GM19467 (cell line): ENCODE results near the gene WNT6.

Experiments used
- ATAC-seq: cut with Tn5 transposase; IDR thresholded peaks from one replicate; pipeline ENCODE4 v1.9.1; 2021; ENCODE audit warnings: mild to moderate bottlenecking, moderate library complexity; ENCODE audit not compliant: unreplicated experiment

The WNT6 gene

DNA sequence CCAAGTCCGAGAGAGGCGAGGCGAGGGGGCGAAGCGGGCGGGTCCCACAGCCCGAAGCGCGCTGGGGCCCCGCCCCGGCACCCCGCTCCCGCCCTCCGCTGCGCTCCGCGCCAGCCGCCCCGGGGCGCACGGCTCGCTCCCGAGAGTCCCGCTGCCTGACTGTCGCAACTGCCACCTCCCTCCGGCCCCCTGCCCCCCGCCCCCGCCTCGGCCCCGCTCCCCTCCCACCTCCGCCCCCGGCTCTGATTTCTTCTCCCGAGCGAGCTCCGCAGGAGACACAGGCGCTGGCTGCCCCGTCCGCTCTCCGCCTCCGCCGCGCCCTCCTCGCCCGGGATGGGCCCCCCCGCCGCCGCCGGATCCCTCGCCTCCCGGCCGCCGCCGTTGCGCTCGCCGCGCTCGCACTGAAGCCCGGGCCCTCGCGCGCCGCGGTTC lies at the start of gene WNT6:
WNT6 (plus strand) TSS at position 250 of the 432 bp plus-strand sequence. CDS start 233 bp downstream, outside the sequence.
- ATAC-seq = no peak

DNA sequence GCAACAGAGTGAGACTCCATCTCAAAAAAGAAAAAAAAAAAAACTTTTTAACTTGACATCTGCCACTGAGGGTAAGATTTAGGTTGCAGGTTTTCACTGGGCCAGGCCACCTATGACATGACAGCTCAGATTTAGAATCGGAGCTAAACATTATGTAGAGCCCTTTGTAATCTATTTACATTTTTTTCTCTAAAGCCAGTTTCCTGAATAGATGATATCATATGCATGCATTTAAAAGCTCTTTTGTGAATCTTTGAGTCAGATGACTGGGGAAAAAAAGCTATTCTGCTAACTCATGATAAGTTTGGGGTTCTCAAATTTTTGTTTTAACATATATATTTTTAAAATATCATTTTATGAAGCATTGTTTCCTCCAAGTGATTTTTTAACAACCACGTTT lies 49.3 kb upstream of the WNT6 start:
- no peak for ATAC-seq

DNA sequence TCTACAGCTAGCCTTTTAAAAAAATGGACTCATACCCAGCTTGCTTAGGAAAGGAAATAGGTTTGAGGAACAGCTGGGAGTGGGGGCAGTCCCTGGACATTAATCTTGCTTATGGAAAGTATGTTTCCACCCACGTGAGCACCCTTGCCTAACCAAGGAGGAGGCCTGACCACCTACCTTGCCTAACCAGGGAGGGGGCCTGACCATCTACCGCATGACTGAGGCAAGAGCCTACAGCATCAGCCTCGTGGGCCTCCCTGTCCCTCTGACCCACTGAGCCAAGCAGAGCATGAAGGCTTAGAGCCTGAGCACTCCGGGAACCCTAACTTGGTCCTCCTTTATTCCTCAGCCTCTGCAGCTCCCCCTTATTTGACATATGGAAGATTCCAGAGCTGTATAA lies 48.2 kb upstream of the WNT6 start:
- no peak for ATAC-seq

DNA sequence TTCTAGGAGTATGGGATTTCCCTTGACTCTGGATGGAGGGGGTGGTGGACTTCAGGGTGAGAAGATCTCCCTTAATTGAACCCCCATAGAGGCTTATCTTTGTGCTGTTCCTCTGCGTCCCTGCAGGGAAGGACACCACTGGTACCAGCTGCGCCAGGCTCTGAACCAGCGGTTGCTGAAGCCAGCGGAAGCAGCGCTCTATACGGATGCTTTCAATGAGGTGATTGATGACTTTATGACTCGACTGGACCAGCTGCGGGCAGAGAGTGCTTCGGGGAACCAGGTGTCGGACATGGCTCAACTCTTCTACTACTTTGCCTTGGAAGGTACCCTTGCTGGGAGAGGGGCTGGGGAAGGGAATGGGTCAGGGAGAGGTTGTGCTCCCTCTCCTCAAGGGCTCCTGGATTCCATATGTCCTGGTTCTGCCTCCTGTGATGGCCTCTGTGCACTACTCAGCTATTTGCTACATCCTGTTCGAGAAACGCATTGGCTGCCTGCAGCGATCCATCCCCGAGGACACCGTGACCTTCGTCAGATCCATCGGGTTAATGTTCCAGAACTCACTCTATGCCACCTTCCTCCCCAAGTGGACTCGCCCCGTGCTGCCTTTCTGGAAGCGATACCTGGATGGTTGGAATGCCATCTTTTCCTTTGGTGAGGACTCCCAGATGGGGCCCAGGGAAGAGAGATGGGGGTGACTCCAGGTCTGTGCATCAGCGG lies 47.3 kb upstream of the WNT6 start:
- ATAC-seq = no peak

DNA sequence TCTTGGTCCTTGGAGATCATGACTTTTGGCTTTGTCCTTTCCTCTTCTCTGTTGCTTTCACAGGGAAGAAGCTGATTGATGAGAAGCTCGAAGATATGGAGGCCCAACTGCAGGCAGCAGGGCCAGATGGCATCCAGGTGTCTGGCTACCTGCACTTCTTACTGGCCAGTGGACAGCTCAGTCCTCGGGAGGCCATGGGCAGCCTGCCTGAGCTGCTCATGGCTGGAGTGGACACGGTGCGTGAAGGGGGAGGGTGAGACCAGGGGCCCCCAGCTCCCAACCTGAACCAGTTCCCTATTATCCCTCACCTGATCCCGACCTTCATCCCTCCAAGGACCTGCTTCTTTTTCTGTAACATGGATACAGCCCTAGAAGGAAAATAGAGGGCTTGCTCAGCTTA lies 46.7 kb upstream of the WNT6 start:
- ATAC-seq = no peak

DNA sequence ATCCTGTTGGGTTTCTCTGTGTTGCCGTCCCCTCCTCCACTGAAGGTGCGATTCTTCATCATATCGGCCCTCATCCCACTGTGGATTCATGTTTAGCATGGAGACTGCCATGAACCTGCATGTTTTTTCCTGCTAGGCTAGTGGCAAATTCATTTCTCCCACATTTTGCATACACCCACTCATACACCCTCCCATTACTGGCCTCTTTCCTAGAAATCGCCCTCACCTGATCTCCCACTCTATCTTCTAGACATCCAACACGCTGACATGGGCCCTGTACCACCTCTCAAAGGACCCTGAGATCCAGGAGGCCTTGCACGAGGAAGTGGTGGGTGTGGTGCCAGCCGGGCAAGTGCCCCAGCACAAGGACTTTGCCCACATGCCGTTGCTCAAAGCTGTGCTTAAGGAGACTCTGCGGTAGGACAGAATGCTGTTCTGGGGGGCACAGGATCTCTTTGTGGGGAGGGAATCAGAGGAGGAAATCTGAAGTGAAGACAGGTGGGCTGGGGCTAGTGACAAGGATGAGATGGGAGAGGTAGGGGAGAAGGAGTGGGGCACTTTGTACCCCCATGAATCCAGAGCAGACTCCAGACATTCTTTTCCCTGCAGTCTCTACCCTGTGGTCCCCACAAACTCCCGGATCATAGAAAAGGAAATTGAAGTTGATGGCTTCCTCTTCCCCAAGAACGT lies 45.7 kb upstream of the WNT6 start:
- ATAC-seq = no peak

DNA sequence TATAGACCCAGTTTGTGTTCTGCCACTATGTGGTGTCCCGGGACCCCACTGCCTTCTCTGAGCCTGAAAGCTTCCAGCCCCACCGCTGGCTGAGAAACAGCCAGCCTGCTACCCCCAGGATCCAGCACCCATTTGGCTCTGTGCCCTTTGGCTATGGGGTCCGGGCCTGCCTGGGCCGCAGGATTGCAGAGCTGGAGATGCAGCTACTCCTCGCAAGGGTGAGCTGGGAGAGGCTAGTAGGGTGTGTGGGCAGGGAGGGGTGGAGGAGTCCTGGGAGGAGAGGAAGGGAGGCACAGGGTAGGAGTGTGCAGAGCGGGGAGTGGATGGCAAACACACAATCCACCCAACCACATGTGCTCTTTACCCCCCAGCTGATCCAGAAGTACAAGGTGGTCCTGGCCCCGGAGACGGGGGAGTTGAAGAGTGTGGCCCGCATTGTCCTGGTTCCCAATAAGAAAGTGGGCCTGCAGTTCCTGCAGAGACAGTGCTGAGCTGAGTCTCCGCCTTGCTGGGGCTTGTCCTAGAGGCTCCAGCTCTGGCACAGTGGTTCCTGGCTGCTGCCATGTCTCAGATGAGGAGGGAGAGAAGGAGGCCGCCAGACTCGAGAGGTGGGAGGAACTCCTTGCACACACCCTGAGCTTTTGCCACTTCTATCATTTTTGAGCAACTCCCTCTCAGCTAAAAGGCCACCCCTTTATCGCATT lies 44.9 kb upstream of the WNT6 start:
- ATAC-seq = no peak

DNA sequence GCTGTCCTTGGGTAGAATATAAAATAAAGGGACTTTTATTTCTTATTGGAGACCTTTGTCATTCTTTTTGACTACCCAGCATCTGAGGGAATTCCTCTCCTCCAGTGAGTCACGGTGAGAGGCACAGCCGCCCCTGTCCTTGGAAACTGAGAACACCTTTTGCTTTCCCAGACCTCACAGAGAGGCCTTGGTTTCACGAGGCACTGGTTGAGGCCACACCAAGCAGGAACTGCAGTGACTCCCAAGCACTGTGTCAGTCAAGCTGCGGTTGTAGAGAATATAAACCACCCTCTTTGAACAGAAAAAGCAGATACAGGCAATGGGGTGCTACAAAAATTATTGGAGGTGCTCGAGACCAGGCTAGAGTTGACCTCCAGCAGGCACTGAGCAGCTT lies 44.4 kb upstream of the WNT6 start:
- ATAC-seq = no peak

DNA sequence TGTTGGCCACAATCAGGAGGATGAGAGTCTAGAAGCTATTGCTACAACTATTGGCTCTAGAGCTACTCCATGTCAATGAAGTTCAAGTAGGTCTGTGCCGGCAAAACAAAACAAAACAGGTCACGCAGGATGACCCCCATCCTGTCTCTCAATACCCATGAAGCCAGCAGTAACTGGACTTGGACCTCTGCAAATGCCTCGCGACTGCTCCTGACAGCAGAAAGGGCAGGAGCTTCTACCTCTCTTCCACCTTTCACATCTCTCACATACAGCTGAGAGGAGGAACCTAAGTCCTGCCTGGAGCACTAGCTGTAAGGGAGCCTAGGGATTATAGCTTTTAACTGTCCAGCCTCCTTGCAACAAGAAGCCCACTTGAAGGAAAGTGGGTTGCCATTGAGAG lies 44.0 kb upstream of the WNT6 start:
- ATAC-seq = no peak

DNA sequence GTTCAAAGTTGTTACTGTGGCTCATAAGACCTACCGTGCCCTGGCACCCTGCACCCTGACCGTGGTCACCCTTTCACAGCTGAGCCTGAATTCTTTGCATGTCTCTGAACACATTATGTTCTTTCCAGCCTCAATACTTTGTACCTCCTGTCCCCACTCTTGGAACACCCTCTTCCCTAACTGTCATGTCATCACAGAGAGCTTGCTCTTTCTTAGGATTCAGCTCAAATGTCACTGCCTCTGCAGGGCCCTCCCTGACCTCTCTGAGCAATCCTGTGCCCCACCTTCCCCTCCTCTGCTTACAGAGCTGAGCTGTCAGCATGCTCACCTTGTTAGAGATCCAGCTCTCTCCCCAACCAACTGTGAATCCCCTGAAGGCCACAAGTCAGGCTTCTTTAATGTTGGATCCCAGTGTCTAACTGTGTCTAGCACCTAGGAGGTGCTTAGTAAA lies 43.0 kb upstream of the WNT6 start:
- ATAC-seq = no peak

DNA sequence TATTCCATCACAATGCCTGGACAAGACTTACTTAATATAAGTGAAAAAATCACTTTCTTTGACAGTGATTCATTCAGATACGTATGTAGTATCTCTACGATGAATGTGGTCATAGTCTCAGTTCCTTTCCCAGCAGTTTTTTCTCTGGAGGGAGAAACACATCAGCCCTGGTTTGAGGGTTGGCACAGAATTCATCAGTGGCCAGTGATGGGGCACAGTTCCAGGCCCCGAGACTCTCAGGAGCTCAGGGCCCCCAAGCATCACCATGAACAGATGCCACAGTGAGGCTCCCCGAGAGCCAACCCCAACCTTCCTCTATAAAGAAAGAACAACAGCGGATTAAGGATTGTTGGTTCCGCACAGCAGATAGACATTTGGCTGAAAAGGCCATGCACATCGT lies 40.5 kb upstream of the WNT6 start:
- no peak for ATAC-seq

DNA sequence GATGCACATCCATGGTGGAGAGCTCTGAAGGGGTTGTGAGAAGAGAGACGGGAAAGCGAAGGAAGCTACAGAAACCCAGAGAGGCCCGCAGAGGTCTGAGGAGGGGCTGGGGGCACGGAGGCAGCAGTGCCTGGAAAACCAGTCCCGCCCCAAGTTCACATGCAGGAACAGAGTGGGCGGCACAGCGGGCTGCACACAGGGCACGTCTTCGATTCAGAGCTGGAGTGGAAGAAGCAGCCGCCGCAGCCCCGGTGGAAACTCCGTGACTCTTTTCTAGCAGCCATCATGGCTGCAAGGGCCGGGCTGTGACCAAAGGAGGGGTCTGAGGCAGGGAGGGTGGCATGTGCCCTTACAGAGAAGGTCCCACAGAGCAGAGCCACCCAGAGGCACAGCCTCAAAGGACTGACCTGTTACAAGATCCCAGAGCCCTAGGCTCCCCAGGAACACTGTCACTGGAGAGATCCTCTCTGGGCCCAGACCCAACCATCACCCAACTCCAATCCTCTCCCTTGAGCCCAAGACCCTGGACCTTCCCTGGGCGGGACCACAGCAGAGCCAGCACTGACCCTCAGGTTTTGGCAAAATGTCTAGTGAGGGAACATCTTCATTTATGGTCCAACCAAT lies 38.7 kb upstream of the WNT6 start:
- ATAC-seq = no peak

DNA sequence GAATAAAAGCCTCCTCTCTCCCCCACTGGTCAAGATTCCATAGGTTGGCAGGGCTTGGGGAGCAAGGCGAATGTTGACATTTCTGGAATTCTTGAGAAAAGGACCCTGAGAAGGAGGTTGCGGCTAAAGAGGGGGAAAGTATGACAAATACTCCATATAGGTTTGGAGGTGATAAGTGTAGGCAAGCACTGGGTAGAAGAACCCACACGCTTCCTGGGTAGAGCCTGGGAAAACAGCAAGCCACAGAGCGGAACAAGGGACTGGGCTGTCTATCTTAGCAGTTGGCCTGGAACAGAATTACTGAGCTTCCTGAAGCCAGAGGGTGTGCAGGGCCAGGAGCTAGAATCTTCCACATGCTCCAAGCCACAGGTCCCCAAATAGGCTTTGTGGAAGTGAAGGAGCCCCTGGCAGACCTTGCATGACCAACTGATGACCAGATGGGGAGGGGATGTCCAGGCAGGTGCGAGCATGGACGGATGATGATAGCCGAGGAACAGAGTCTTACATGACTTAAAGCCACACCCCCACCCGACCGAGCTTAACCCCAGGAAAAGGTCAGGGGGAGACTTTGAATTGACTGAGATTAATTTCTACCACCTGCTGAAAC lies 37.9 kb upstream of the WNT6 start:
- no peak for ATAC-seq

DNA sequence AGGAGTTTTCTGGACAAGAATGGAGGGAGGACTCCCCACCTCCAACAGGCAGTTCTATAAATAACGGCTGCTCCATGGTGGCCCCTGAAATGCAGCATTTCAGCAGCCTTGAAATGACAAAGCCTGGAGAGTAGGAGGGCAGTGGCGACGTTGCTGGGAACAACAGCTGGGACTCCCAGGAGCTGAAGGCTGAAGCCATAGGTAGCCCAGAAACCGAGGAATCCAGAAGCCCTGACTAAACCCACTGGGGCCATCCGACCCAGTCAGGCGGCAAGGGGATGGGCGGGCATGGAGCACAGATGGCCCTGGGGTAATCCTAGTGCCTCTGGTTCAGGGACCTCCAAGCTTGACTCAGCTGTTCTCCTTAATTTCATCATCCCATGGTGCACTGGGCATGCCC lies 37.0 kb upstream of the WNT6 start:
- ATAC-seq = no peak

DNA sequence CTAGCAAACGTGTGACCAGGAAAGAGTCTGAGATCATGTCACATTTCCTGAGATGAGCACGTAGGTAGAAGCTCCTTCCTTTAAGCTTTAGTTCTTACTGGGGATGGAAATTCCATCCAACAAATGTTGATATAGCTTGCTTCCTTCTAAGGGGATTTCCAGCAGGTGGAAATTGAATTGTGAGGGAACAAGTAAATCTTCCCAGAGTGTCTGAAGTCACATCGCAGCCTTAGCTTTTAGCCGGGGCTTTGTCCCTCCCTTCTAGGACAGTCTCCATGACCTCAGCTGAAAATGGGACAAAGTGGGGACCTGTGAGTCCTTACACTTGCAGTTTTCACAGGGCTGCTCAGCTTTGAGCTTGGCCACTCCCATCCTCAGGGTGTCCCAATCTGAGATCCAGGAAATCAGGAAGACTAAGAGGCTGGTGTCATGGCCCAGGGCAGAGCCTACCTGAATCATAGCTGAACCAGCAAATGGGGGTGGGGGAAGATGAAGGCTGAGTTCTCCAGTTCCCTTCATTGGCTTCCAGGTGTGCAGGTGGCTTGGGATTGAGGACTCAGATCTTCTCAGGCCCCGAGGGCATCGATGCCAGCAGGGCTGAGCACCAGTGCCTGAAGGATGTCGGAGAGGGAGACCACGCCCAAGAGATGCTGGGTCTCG lies 36.3 kb upstream of the WNT6 start:
- ATAC-seq = no peak

DNA sequence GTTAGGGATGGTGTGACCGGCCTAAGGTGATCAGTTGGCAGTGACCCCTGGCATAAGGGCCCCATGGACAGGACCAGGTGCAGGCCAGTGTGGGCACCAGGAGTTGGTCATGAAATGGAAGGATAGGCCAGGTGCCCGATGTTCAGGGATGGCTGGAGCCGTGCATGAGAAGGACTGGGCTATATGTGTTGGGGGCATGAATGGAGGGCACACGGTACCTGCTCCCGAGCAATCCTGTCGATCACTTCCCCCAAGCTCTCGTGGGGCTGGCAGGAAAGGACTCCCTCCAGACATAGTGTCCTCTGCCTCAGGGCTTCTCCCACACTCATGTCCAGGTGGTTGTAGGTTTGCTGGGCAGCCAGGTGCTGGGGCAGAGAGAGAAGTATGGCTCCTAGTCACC lies 35.6 kb upstream of the WNT6 start:
- ATAC-seq = no peak

DNA sequence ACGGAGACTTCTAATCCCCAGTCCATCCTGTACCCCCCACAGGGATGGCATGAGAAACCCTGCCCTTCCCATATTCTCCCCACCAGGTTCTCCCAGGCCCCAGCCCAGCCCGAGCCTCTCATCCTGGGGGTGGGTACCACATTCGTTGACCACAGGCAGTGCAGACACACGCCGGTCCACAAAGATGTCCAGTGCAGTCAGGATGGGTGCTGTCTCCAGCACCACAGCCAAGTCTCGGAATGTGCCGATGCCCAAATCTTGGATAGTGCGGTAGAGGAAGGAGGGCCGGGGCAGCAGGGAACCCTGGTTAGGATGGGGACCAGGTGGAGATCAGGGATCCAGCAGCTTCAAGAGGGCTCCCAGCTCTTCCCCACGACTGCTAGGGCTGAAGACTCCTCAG lies 32.8 kb upstream of the WNT6 start:
- no peak for ATAC-seq

DNA sequence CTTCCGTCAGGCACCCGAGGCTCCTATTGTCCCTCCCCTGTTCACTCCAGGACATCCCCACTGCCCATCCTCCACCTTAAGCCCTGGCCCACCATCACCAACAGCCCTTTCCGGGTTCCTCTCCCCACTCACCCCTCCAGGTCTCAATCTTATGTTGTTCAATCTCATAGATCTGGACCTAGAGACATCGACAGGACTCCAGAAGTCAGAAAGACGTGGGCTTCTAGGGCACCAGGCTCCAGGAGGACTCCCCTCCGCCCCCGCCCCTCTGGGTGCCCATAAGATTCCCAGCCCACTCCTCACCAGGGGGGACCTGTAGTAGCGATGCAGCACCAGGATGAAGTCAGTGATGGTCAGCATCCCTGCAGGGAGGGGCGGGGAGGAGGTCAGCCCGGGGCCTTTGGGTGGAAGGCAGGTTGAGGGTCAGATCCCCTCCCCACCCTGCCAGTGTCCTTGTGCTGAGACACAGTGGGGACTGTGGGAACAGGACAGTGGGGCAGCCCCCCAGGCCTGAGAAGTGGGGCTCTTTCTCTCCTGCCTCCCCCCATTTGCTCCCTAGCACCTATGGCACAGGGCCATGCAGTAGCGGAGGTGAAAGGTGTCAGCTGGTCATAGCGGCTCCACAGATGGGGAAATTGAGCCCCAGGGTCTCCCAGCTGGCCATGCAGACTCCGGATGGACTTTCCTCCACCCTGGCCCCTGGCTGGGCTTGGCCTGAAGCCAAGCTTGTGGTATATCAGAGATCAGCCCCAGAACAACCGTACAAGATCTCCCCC lies 31.7 kb upstream of the WNT6 start:
- ATAC-seq = no peak

DNA sequence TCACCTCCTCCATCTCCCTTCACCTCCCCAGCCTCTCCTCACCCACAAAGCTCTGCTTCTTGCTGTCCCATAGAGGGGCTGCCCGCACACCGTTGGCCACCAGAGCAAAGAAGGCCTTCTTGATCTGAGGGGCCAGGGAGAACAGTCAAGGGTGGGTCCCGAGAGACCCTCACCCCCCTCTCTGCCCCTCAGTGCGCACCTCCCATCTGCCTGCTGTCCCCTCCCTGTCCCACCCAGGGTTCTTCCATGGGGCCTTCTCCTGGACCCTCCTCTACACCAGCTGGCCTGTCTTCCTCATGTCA lies 31.2 kb upstream of the WNT6 start:
- no peak for ATAC-seq

DNA sequence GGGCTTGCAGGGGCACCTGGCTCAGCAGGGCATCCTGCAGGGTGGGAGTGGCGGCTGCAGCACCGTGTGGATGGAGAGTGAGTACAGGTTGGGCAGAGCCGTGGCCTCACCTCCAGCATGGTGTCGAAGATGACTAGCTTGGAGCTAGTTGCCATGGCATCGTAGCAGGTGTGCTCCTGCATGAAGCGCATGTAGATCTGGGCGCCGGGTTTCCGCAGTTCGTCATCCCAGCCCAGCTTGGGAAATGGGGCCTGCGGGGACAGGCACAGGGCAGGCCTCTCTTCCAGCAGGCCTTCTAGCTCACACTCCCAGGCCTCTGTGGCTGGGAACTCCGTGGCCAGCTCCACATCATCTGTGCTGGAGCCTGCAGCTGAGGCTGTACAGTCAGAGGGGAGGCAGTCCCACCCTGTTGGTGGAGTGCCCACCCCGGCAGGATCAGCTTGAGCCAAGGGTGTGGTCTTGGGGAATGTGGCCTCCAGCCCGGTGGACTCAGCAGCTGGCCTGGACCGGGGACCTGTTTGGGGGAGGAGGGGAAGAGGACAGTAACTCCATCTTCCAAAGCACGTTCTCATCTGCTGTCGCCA lies 29.6 kb upstream of the WNT6 start:
- no peak for ATAC-seq
